HFF-Myc (cell line): ENCODE measurements around the gene ZMAT5.

Experiments used
- DNase-seq: peaks from one replicate; pipeline ENCODE4 v3.0.0-alpha.2; 2011; ENCODE audit warnings: low read depth; ENCODE audit errors: extremely low read depth
- H3K4me3 ChIP-seq: replicated peaks from 2 replicates; pipeline ENCODE4 v1.5.1; 2011; ENCODE audit warnings: low read depth, mild to moderate bottlenecking, control low read depth, low read length
- CTCF ChIP-seq: IDR thresholded peaks from 2 replicates; pipeline ENCODE4 v1.5.1; 2012; ENCODE audit warnings: mild to moderate bottlenecking, low read depth, low read length, control low read depth; ENCODE audit errors: missing control alignments

Gene ZMAT5

GRCh38 chr22:29718949-29719898, 47.6 kb downstream of the ZMAT5 start:
- H3K4me3 ChIP-seq, result no peak overlapping the region
- no peak for DNase-seq
- no peak for TF ChIP-seq CTCF

GRCh38 chr22:29717789-29718188, 49.0 kb downstream of the ZMAT5 start:
- no peak for DNase-seq
- no peak overlapping the region for H3K4me3 ChIP-seq
- TF ChIP-seq CTCF, result no peak

- no peak overlapping the region for H3K4me3 ChIP-seq
- TF ChIP-seq CTCF, result no peak
- DNase-seq, result peak; percentile 24
These were observed 49.8 kb downstream of the ZMAT5 start for GRCh38 chr22:29716814-29717545.

GRCh38 chr22:29715705-29716104, 51.1 kb downstream of the ZMAT5 start:
- TF ChIP-seq CTCF, result no peak
- H3K4me3 ChIP-seq, result no peak overlapping the region
- DNase-seq, result no peak

GRCh38 chr22:29715240-29715639, 51.6 kb downstream of the ZMAT5 start:
- no peak for DNase-seq
- TF ChIP-seq CTCF, result no peak
- H3K4me3 ChIP-seq, result no peak overlapping the region

GRCh38 chr22:29713156-29713727, 53.6 kb downstream of the ZMAT5 start:
- H3K4me3 ChIP-seq, result no peak overlapping the region
- DNase-seq, result no peak
- no peak for TF ChIP-seq CTCF
